Muscle of arm (tissue), 12 donors: ENCODE results near the gene TIMM21. TPM values are rescaled to one million over a fixed set of nuclear protein-coding genes. Genes with fewer than 3 reads are reported as not detected.

Experiments
- DNase-seq: peaks from one replicate; pipeline ENCODE4 v3.0.0-alpha.2; 2013
- polyA plus RNA-seq, 12 donors: library from polyadenylated mRNA; unstranded; fragments of 120-200 nt; gene quantifications; one replicate each; pipeline ENCODE4 v1.2.1, GENCODE V29; 2013; ENCODE audit not compliant: insufficient read length in 12 of 12

The TIMM21 gene
- polyA plus RNA-seq, 12 donors = 11.7 to 53.9 (median 49.7) TPM; not detected in 1

GRCh38 chr18:74141667-74142066, 6.7 kb upstream of the TIMM21 start:
- no peak for DNase-seq

- no peak for DNase-seq
Observed at GRCh38 chr18:74142252-74142651, 6.1 kb upstream of the TIMM21 start.

GRCh38 chr18:74146756-74147155, 1.6 kb upstream of the TIMM21 start:
- no peak for DNase-seq

GRCh38 chr18:74147491-74147778, 888 bp upstream of the TIMM21 start:
- no peak for DNase-seq

GRCh38 chr18:74148543-74149070, 284 bp downstream of the TIMM21 start:
- DNase-seq = no peak

- DNase-seq = no peak
Observed at GRCh38 chr18:74149878-74150277, 1.6 kb downstream of the TIMM21 start.

- no peak for DNase-seq
Observed at GRCh38 chr18:74152270-74152669, 3.9 kb downstream of the TIMM21 start.

GRCh38 chr18:74152857-74153256, 4.5 kb downstream of the TIMM21 start:
- DNase-seq = no peak

GRCh38 chr18:74153377-74153776, 5.1 kb downstream of the TIMM21 start:
- DNase-seq = no peak

- no peak for DNase-seq
Observed at GRCh38 chr18:74153793-74154192, 5.5 kb downstream of the TIMM21 start.

- DNase-seq = no peak
Observed at GRCh38 chr18:74154716-74155115, 6.4 kb downstream of the TIMM21 start.

- DNase-seq = no peak
Observed at GRCh38 chr18:74155276-74155675, 7.0 kb downstream of the TIMM21 start.

- DNase-seq = no peak
Observed at GRCh38 chr18:74163019-74163660, 14.8 kb downstream of the TIMM21 start.

- no peak for DNase-seq
Observed at GRCh38 chr18:74166386-74166785, 18.1 kb downstream of the TIMM21 start.

GRCh38 chr18:74171910-74172606, 23.7 kb downstream of the TIMM21 start:
- no peak for DNase-seq

- no peak for DNase-seq
Observed at GRCh38 chr18:74172697-74173433, 24.5 kb downstream of the TIMM21 start.

GRCh38 chr18:74173434-74173750, 25.1 kb downstream of the TIMM21 start:
- no peak for DNase-seq

- no peak for DNase-seq
Observed at GRCh38 chr18:74175658-74176057, 27.3 kb downstream of the TIMM21 start.

GRCh38 chr18:74178884-74179283, 30.6 kb downstream of the TIMM21 start:
- no peak for DNase-seq

GRCh38 chr18:74179623-74180199, 31.4 kb downstream of the TIMM21 start:
- no peak for DNase-seq

- DNase-seq = no peak
Observed at GRCh38 chr18:74182335-74182734, 34.0 kb downstream of the TIMM21 start.

GRCh38 chr18:74183130-74183529, 34.8 kb downstream of the TIMM21 start:
- no peak for DNase-seq

- DNase-seq = no peak
Observed at GRCh38 chr18:74184875-74185274, 36.6 kb downstream of the TIMM21 start.
